Measurements from ENCODE around the gene LMAN2. TPM values are rescaled to one million over a fixed set of nuclear protein-coding genes. Genes with fewer than 3 reads are reported as not detected.

LMAN2 gene
- total and polyA plus RNA-seq, 12 donors, result 46.3 to 215 (median 56.3) TPM

DNA sequence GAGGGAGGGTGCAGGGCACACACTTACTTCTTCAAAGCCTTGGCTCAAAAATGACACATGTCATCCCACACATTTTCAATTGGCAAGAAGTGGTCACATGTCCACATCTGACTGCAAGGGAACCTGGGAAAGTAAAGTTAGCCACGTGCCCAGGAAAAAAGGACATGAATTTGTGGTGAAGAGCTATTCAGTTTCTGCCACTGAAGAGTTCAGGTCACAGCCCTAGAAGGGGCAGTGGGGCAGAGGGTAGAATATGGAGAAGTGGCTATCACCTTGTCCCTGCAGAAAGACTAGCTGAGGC is 4.3 kb upstream of the LMAN2 start:
- no peak for DNase-seq

DNA sequence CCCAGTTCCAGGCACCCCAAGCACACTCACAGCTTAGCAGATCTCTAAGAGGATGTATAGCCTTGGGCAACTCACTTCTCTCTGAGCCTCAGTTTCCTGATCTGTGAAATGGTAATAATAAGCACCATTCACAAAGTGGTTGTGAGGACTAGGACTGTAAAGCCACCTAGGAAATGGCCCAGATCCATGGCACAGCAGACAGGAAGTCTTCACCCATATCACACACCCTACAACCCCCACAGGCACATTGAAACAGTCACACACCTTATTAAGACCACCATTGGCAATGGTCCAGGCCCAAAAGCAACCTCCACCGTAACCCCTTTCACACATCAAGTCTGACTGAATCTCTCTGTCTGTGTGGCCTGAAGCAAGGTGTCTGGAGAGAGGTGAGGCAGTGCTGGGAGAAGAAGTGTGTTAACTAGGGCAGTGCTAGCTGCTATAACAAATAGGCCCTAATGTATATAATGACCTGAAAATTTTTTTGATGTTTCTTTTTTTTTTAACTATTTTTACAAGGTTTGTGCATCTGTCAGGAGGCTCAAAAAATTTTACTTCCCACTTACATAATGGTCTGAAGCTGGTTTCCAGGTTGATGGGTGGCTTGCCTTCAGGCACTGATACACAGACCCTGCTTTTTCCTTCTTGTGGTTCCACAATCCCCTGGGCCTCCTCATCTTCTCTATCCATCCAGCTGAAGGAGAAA is 3.8 kb upstream of the LMAN2 start:
- no peak overlapping the region for H3K4me3 ChIP-seq
- no peak for TF ChIP-seq CTCF (IDR thresholded peaks at IDR 0.05)
- 80 to 83% methylated on average over 1 of the region's 1 CpG for WGBS, 2 donors
- no peaks in the 10 kb centered on the region for H3K36me3 ChIP-seq
- no peak overlapping the region for H3K27ac ChIP-seq
- intact Hi-C loops (cut with DNase I), result no loop called here
- ATAC-seq (no peak), DNase-seq (no peak)
- peaks cover 0 to 5% (median 0%) of the 10 kb centered on the region in 11 donors for H3K9me3 ChIP-seq
- H3K4me1 ChIP-seq, result peaks cover 3 to 73% (median 25%) of the 10 kb centered on the region in 9 donors
- no peaks in the 10 kb centered on the region for H3K27me3 ChIP-seq

More for the DNA sequence above, 4.3 kb upstream of the LMAN2 start:
- no peak overlapping the region for H3K27ac ChIP-seq
- intact Hi-C loops (cut with DNase I), result no loop called here
- no peak for ATAC-seq
- H3K4me1 ChIP-seq, result peaks cover 0 to 72% (median 20%) of the 10 kb centered on the region in 9 donors
- H3K9me3 ChIP-seq, result peaks cover 0 to 5% (median 0%) of the 10 kb centered on the region in 11 donors
- TF ChIP-seq CTCF (IDR thresholded peaks at IDR 0.05), result no peak
- 13 to 27% methylated on average over 1 of the region's 1 CpG for WGBS, 2 donors
- H3K4me3 ChIP-seq, result no peak overlapping the region
- no peaks in the 10 kb centered on the region for H3K36me3 ChIP-seq
- H3K27me3 ChIP-seq, result no peaks in the 10 kb centered on the region

GRCh38 chr5:177354711-177355110 is 3.2 kb upstream of the LMAN2 start:
- peaks cover 7 to 76% (median 31%) of the 10 kb centered on the region in 9 donors for H3K4me1 ChIP-seq
- DNase-seq, result no peak
- ATAC-seq, result no peak
- H3K27me3 ChIP-seq, result no peaks in the 10 kb centered on the region
- peaks cover 0 to 5% (median 3%) of the 10 kb centered on the region in 9 donors for H3K36me3 ChIP-seq
- H3K27ac ChIP-seq, result no peak overlapping the region
- H3K9me3 ChIP-seq, result peaks cover 0 to 5% (median 0%) of the 10 kb centered on the region in 11 donors
- intact Hi-C loops (cut with DNase I), result loop anchor here in 2 of 10 donors (5.0 kb wide), 2 partner anchors 37 to 222 kb away; partner anchors contain the start of gene NSD1 (in 1 of the 2)
- WGBS, 2 donors, result 65 to 66% methylated on average over 3 of the region's 3 CpGs
- no peak for TF ChIP-seq CTCF (IDR thresholded peaks at IDR 0.05)
- no peak overlapping the region for H3K4me3 ChIP-seq

GRCh38 chr5:177354256-177354655 is 2.8 kb upstream of the LMAN2 start:
- H3K27ac ChIP-seq, result no peak overlapping the region
- H3K9me3 ChIP-seq, result peaks cover 0 to 5% (median 0%) of the 10 kb centered on the region in 11 donors
- peaks cover 0 to 10% (median 5%) of the 10 kb centered on the region in 9 donors for H3K36me3 ChIP-seq
- TF ChIP-seq CTCF (IDR thresholded peaks at IDR 0.05), result no peak
- DNase-seq (no peak), ATAC-seq (no peak)
- no peaks in the 10 kb centered on the region for H3K27me3 ChIP-seq
- intact Hi-C loops (cut with DNase I), result loop anchor here in 2 of 10 donors (5.0 kb wide), 2 partner anchors 37 to 222 kb away; partner anchors contain the start of gene NSD1 (in 1 of the 2)
- no peak overlapping the region for H3K4me3 ChIP-seq
- peaks cover 7 to 76% (median 33%) of the 10 kb centered on the region in 9 donors for H3K4me1 ChIP-seq
- 90 to 94% methylated on average over 3 of the region's 3 CpGs for WGBS, 2 donors
